ENCODE measurements around the gene LPIN1.
"Not testable (repeated sequence)": the region's sequence is repeated elsewhere in the genome, so short reads cannot be mapped to it uniquely, and the experiment has no call there.

The LPIN1 gene

GRCh38 chr2:11853197-11853588, 106.8 kb downstream of the LPIN1 start:
- TF ChIP-seq EZH2phosphoT487 (IDR thresholded peaks at IDR 0.05; ENCODE audit: low read depth): no peak
- no peak for TF ChIP-seq CTCF (IDR thresholded peaks at IDR 0.05; ENCODE audit: low read depth, low read length)
- H3K4me1 ChIP-seq (ENCODE audit: low read length): no peaks in the 10 kb centered on the region
- no peaks in the 10 kb centered on the region for H3K36me3 ChIP-seq (replicated peaks; ENCODE audit: low read depth, low read length)
- H3K79me2 ChIP-seq (ENCODE audit: low read length): no peaks in the 10 kb centered on the region
- H3K27me3 ChIP-seq (ENCODE audit: low read depth, low read length): peaks cover 24% of the 10 kb centered on the region
- no peak overlapping the region for H3K4me2 ChIP-seq (ENCODE audit: low read length)
- no peak overlapping the region for H3K27ac ChIP-seq (ENCODE audit: low read length)
- no peaks in the 10 kb centered on the region for H3K9me3 ChIP-seq (ENCODE audit: insufficient read depth, low read length)
- H4K20me1 ChIP-seq (ENCODE audit: insufficient read depth, low read length): no peaks in the 10 kb centered on the region
- H3K4me3 ChIP-seq (ENCODE audit: low read length): no peak overlapping the region
- no peak overlapping the region for H2AFZ ChIP-seq (ENCODE audit: low read depth, low read length)
- H3K9ac ChIP-seq (ENCODE audit: low read length): no peak overlapping the region

GRCh38 chr2:11855064-11855760, 108.8 kb downstream of the LPIN1 start:
- Histone ChIP-seq H3K4me2 (ENCODE audit: low read length) (no peak overlapping the region), H3K36me3 (replicated peaks; ENCODE audit: low read depth, low read length) (no peaks in the 10 kb centered on the region), H3K9me3 (ENCODE audit: insufficient read depth, low read length) (no peaks in the 10 kb centered on the region), H2AFZ (ENCODE audit: low read depth, low read length) (no peak overlapping the region), H3K4me1 (ENCODE audit: low read length) (no peaks in the 10 kb centered on the region), H3K27me3 (ENCODE audit: low read depth, low read length) (peaks cover 24% of the 10 kb centered on the region), H3K4me3 (ENCODE audit: low read length) (no peak overlapping the region), H3K79me2 (ENCODE audit: low read length) (no peaks in the 10 kb centered on the region), H3K9ac (ENCODE audit: low read length) (no peak overlapping the region), H4K20me1 (ENCODE audit: insufficient read depth, low read length) (no peaks in the 10 kb centered on the region), H3K27ac (ENCODE audit: low read length) (no peak overlapping the region)
- no peak for TF ChIP-seq EZH2phosphoT487 (IDR thresholded peaks at IDR 0.05; ENCODE audit: low read depth)

GRCh38 chr2:11856095-11856494, 109.7 kb downstream of the LPIN1 start:
- Histone ChIP-seq H3K27me3 (ENCODE audit: low read depth, low read length) (peaks cover 29% of the 10 kb centered on the region), H4K20me1 (ENCODE audit: insufficient read depth, low read length) (no peaks in the 10 kb centered on the region), H3K9me3 (ENCODE audit: insufficient read depth, low read length) (no peaks in the 10 kb centered on the region), H3K27ac (ENCODE audit: low read length) (no peak overlapping the region), H3K4me2 (ENCODE audit: low read length) (no peak overlapping the region), H3K9ac (ENCODE audit: low read length) (no peak overlapping the region), H3K4me3 (ENCODE audit: low read length) (no peak overlapping the region), H3K79me2 (ENCODE audit: low read length) (no peaks in the 10 kb centered on the region), H2AFZ (ENCODE audit: low read depth, low read length) (no peak overlapping the region), H3K36me3 (replicated peaks; ENCODE audit: low read depth, low read length) (no peaks in the 10 kb centered on the region), H3K4me1 (ENCODE audit: low read length) (peaks cover 4% of the 10 kb centered on the region)
- TF ChIP-seq EZH2phosphoT487 (IDR thresholded peaks at IDR 0.05; ENCODE audit: low read depth) (no peak), CTCF (IDR thresholded peaks at IDR 0.05; ENCODE audit: low read depth, low read length) (no peak)

GRCh38 chr2:11858883-11859282, 112.5 kb downstream of the LPIN1 start:
- H3K9me3 ChIP-seq (ENCODE audit: insufficient read depth, low read length): no peaks in the 10 kb centered on the region
- no peaks in the 10 kb centered on the region for H4K20me1 ChIP-seq (ENCODE audit: insufficient read depth, low read length)
- peaks cover 36% of the 10 kb centered on the region for H3K27me3 ChIP-seq (ENCODE audit: low read depth, low read length)
- TF ChIP-seq CTCF (IDR thresholded peaks at IDR 0.05; ENCODE audit: low read depth, low read length): no peak
- no peaks in the 10 kb centered on the region for H3K36me3 ChIP-seq (replicated peaks; ENCODE audit: low read depth, low read length)
- H3K4me2 ChIP-seq (ENCODE audit: low read length): no peak overlapping the region
- H3K4me1 ChIP-seq (ENCODE audit: low read length): peaks cover 31% of the 10 kb centered on the region
- H3K4me3 ChIP-seq (ENCODE audit: low read length): no peak overlapping the region
- H3K79me2 ChIP-seq (ENCODE audit: low read length): no peaks in the 10 kb centered on the region
- no peak overlapping the region for H3K27ac ChIP-seq (ENCODE audit: low read length)
- no peak overlapping the region for H2AFZ ChIP-seq (ENCODE audit: low read depth, low read length)
- no peak overlapping the region for H3K9ac ChIP-seq (ENCODE audit: low read length)

GRCh38 chr2:11859975-11860374, 113.5 kb downstream of the LPIN1 start:
- H3K36me3 ChIP-seq (replicated peaks; ENCODE audit: low read depth, low read length); H3K4me3 ChIP-seq (ENCODE audit: low read length); H3K79me2 ChIP-seq (ENCODE audit: low read length); H2AFZ ChIP-seq (ENCODE audit: low read depth, low read length); H4K20me1 ChIP-seq (ENCODE audit: insufficient read depth, low read length); H3K9me3 ChIP-seq (ENCODE audit: insufficient read depth, low read length); H3K27ac ChIP-seq (ENCODE audit: low read length); H3K9ac ChIP-seq (ENCODE audit: low read length); H3K4me2 ChIP-seq (ENCODE audit: low read length): not testable (repeated sequence)
- Histone ChIP-seq H3K4me1 (ENCODE audit: low read length) (peaks cover 42% of the 10 kb centered on the region), H3K27me3 (ENCODE audit: low read depth, low read length) (peaks cover 45% of the 10 kb centered on the region)

Measured in OCI-LY3 (cell line).